Measurements from ENCODE around the gene STX19. TPM values are rescaled to one million over a fixed set of nuclear protein-coding genes. Genes with fewer than 3 reads are reported as not detected.
A peak's percentile ranks its signal among the peaks of the same experiment; 100 is the strongest.
"Not testable (repeated sequence)": the region's sequence is repeated elsewhere in the genome, so short reads cannot be mapped to it uniquely, and the experiment has no call there.

The STX19 gene
- total RNA-seq, 1 donor from 2014 or later, result not detected

GRCh38 chr3:93969997-93970396 is 58.4 kb downstream of the STX19 start:
- intact Hi-C loops (cut with DNase I), result loop anchor here (10.0 kb wide), 1 partner anchor 65 kb away; no protein-coding TSS in a partner anchor
- H3K27ac ChIP-seq, result peak overlapping the region; percentile 24 to 49

DNA sequence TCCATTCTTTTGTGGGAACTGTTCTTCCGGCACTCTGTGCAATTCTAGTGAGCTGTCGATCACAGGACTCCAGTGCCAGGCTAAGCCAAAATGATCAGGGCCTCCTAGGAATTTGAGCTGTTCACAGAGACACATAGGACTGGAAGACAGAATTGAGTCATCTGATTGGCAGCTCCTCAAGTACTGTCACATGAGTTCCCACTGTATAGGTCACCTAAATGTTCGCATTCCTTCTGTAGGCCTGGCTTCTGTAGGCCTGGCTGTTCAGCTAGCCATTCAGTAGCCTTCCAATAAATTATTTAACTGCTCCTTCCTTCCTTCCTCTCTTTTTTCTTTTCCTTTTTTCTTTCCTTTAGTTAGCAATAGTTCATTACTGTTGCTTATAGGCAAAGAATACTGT is 59.0 kb downstream of the STX19 start:
- intact Hi-C loops (cut with DNase I), result loop anchor here (10.0 kb wide), 1 partner anchor 65 kb away; no protein-coding TSS in a partner anchor
- no peak for TF ChIP-seq CTCF (IDR thresholded peaks at IDR 0.05)
- DNase-seq (ENCODE audit: low spot score in 2 of 2), result no peak
- no peaks in the 10 kb centered on the region for H3K27me3 ChIP-seq
- peak overlapping the region; percentile 10 to 49 for H3K27ac ChIP-seq
- no peaks in the 10 kb centered on the region for H3K9me3 ChIP-seq
- H3K4me1 ChIP-seq, result peaks cover 9 to 11% of the 10 kb centered on the region in 2 donors
- no peak overlapping the region for H3K4me3 ChIP-seq
- no peaks in the 10 kb centered on the region for H3K36me3 ChIP-seq

More at GRCh38 chr3:93969997-93970396, 58.4 kb downstream of the STX19 start:
- Histone ChIP-seq H3K4me1 (peaks cover 9 to 11% of the 10 kb centered on the region in 2 donors), H3K27me3 (no peaks in the 10 kb centered on the region), H3K4me3 (no peak overlapping the region), H3K36me3 (no peaks in the 10 kb centered on the region), H3K9me3 (no peaks in the 10 kb centered on the region)
- TF ChIP-seq CTCF (IDR thresholded peaks at IDR 0.05), result no peak
- DNase-seq (ENCODE audit: low spot score in 2 of 2), result no peak

GRCh38 chr3:93965106-93965505 is 63.3 kb downstream of the STX19 start:
- not testable (repeated sequence) for H3K36me3 ChIP-seq; DNase-seq (ENCODE audit: low spot score in 2 of 2); H3K4me1 ChIP-seq; H3K27ac ChIP-seq; H3K4me3 ChIP-seq; H3K9me3 ChIP-seq; H3K27me3 ChIP-seq
- intact Hi-C loops (cut with DNase I), result loop anchor here (10.0 kb wide), 1 partner anchor 60 kb away; no protein-coding TSS in a partner anchor

Other genes starting within 250 kb of the STX19 start
- 44.2 TPM for gene PROS1, start 54.7 kb downstream of the STX19 start, total RNA-seq
- 4.5 TPM for gene ARL13B, start 48.4 kb downstream of the STX19 start, total RNA-seq
- 1.1 TPM for gene DHFR2, start 34.3 kb upstream of the STX19 start, total RNA-seq
- gene NSUN3, start 34.5 kb upstream of the STX19 start, total RNA-seq, result 17.1 TPM